ENCODE data around the gene ATP1B3.

The ATP1B3 gene

GRCh38 chr3:141929341-141929995 lies 53.0 kb downstream of the ATP1B3 start:
- no peaks in the 10 kb centered on the region for H3K9me3 ChIP-seq (ENCODE audit: control insufficient read depth, insufficient read depth, low read length)
- no peak overlapping the region for H3K27ac ChIP-seq (ENCODE audit: low read depth, low read length)
- peaks cover 14% of the 10 kb centered on the region for H3F3A ChIP-seq (ENCODE audit: control insufficient read depth, insufficient read depth)
- no peaks in the 10 kb centered on the region for H3K9me2 ChIP-seq (replicated peaks; ENCODE audit: control insufficient read depth, low read length)
- no peaks in the 10 kb centered on the region for H3K4me1 ChIP-seq (ENCODE audit: control insufficient read depth, low read length)
- no peak overlapping the region for H3K4me2 ChIP-seq (ENCODE audit: low read length)
- H3K27me3 ChIP-seq (ENCODE audit: control insufficient read depth, low read length) = no peaks in the 10 kb centered on the region
- H3K36me3 ChIP-seq (ENCODE audit: control insufficient read depth, low read length) = peaks cover 27% of the 10 kb centered on the region
- TF ChIP-seq EZH2phosphoT487 (IDR thresholded peaks at IDR 0.05; ENCODE audit: borderline replicate concordance, low read length) = no peak
- TF ChIP-seq, protein P1, sequence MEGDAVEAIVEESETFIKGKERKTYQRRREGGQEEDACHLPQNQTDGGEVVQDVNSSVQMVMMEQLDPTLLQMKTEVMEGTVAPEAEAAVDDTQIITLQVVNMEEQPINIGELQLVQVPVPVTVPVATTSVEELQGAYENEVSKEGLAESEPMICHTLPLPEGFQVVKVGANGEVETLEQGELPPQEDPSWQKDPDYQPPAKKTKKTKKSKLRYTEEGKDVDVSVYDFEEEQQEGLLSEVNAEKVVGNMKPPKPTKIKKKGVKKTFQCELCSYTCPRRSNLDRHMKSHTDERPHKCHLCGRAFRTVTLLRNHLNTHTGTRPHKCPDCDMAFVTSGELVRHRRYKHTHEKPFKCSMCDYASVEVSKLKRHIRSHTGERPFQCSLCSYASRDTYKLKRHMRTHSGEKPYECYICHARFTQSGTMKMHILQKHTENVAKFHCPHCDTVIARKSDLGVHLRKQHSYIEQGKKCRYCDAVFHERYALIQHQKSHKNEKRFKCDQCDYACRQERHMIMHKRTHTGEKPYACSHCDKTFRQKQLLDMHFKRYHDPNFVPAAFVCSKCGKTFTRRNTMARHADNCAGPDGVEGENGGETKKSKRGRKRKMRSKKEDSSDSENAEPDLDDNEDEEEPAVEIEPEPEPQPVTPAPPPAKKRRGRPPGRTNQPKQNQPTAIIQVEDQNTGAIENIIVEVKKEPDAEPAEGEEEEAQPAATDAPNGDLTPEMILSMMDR (IDR thresholded peaks at IDR 0.05; ENCODE audit: low read depth, low read length, poor library complexity, severe bottlenecking) = no peak
- H3K4me3 ChIP-seq (ENCODE audit: low read length) = no peak overlapping the region
- no peaks in the 10 kb centered on the region for H3K79me2 ChIP-seq (ENCODE audit: control insufficient read depth, low read length)
- no peaks in the 10 kb centered on the region for H4K20me1 ChIP-seq (ENCODE audit: control insufficient read depth, insufficient read depth, low read depth, low read length)

GRCh38 chr3:141930801-141931200 lies 54.4 kb downstream of the ATP1B3 start:
- Histone ChIP-seq H3K27ac (ENCODE audit: low read depth, low read length) (no peak overlapping the region), H3K79me2 (ENCODE audit: control insufficient read depth, low read length) (no peaks in the 10 kb centered on the region), H3K27me3 (ENCODE audit: control insufficient read depth, low read length) (no peaks in the 10 kb centered on the region), H3K9me2 (replicated peaks; ENCODE audit: control insufficient read depth, low read length) (no peaks in the 10 kb centered on the region), H3K9me3 (ENCODE audit: control insufficient read depth, insufficient read depth, low read length) (no peaks in the 10 kb centered on the region), H3K4me3 (ENCODE audit: low read length) (no peak overlapping the region), H3K4me2 (ENCODE audit: low read length) (no peak overlapping the region), H3K4me1 (ENCODE audit: control insufficient read depth, low read length) (no peaks in the 10 kb centered on the region), H4K20me1 (ENCODE audit: control insufficient read depth, insufficient read depth, low read depth, low read length) (no peaks in the 10 kb centered on the region), H3K36me3 (ENCODE audit: control insufficient read depth, low read length) (peaks cover 18% of the 10 kb centered on the region), H3F3A (ENCODE audit: control insufficient read depth, insufficient read depth) (peaks cover 8% of the 10 kb centered on the region; the same call in 1 of the 2 replicates)
- TF ChIP-seq, protein P1 (IDR thresholded peaks at IDR 0.05; ENCODE audit: low read depth, low read length, poor library complexity, severe bottlenecking) = no peak

GRCh38 chr3:141933421-141934300 lies 57.2 kb downstream of the ATP1B3 start:
- Histone ChIP-seq H3K9me2 (replicated peaks; ENCODE audit: control insufficient read depth, low read length) (no peaks in the 10 kb centered on the region), H3K4me3 (ENCODE audit: low read length) (no peak overlapping the region), H3K9me3 (ENCODE audit: control insufficient read depth, insufficient read depth, low read length) (no peaks in the 10 kb centered on the region), H3K36me3 (ENCODE audit: control insufficient read depth, low read length) (no peaks in the 10 kb centered on the region; the same call in 1 of the 2 replicates), H3F3A (ENCODE audit: control insufficient read depth, insufficient read depth) (no peaks in the 10 kb centered on the region), H3K4me1 (ENCODE audit: control insufficient read depth, low read length) (no peaks in the 10 kb centered on the region), H3K27me3 (ENCODE audit: control insufficient read depth, low read length) (no peaks in the 10 kb centered on the region), H3K27ac (ENCODE audit: low read depth, low read length) (no peak overlapping the region), H4K20me1 (ENCODE audit: control insufficient read depth, insufficient read depth, low read depth, low read length) (no peaks in the 10 kb centered on the region), H3K79me2 (ENCODE audit: control insufficient read depth, low read length) (no peaks in the 10 kb centered on the region), H3K4me2 (ENCODE audit: low read length) (no peak overlapping the region)
- TF ChIP-seq, protein P1 (IDR thresholded peaks at IDR 0.05; ENCODE audit: low read depth, low read length, poor library complexity, severe bottlenecking) = no peak
- no peak for TF ChIP-seq EZH2phosphoT487 (IDR thresholded peaks at IDR 0.05; ENCODE audit: borderline replicate concordance, low read length)
